Fibroblast of the aortic adventitia (primary cell): ENCODE results near the gene DNAH17. TPM values are rescaled to one million over a fixed set of nuclear protein-coding genes. Genes with fewer than 3 reads are reported as not detected.

Experiments used
- DNase-seq: peaks from one replicate; pipeline ENCODE4 v3.0.0-alpha.2; 2010; ENCODE audit warnings: low read depth
- H3K4me3 ChIP-seq: 2 replicates; pipeline ENCODE4 v1.5.1; 2011; ENCODE audit warnings: low read depth, mild to moderate bottlenecking, control low read depth, low read length, moderate library complexity
- CTCF ChIP-seq: IDR thresholded peaks from 2 replicates; pipeline ENCODE4 v1.5.1; 2011; ENCODE audit warnings: mild to moderate bottlenecking, low read length, control low read depth, inconsistent platforms; ENCODE audit not compliant: insufficient read depth
- total RNA-seq: library from RNA; depleted of rRNA; stranded (reverse); fragments of >200 nt; gene quantifications from 2 replicates; pipeline ENCODE4 v1.2.3, GENCODE V29; 2012; ENCODE audit warnings: low replicate concordance

The DNAH17 gene
- total RNA-seq, 1 donor: not detected

- TF ChIP-seq CTCF: no peak
- no peak for DNase-seq
- no peak overlapping the region for H3K4me3 ChIP-seq
These were observed 155.0 kb downstream of the DNAH17 start for GRCh38 chr17:78422267-78422605.

DNA sequence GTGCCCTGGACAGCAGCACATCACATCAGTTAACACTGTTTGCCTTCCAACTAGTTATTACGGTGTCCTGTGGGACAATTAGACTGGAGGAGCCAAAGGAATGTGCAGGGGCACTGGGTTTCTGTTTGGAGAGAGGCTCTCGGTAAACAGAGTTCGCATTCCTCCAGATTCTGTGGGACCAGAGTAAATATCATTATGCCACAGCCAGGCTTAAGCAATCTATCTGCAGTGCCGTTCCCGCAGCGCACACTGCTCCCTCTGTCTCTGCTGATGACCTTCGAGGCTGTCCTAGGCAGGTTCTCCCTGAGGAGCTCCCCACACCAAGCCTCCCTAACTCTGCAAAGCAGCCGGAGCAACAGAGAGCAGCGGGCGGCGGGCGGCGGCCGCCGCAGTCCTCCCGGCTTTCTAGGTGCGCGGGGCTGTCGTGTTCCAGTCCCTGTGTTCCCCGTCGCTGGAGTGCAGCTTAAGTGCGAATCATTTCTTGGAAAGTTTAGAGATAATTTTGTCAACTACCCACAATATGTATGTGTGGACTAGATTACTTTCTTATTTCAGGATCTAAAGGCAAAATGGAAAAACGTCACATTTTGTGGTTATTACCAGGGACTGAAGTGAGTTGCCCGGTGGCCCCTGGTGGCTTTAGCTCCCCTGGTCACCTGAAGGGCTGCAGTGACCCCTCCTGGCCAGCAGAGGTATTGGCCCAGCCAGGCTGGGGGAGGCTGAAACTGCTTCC, 155.5 kb downstream of the DNAH17 start:
- peak; percentile 70 for DNase-seq
- H3K4me3 ChIP-seq: no peak overlapping the region
- peak; percentile 99 for TF ChIP-seq CTCF

- no peak overlapping the region for H3K4me3 ChIP-seq
- TF ChIP-seq CTCF: no peak
- DNase-seq: no peak
These were observed 156.1 kb downstream of the DNAH17 start for GRCh38 chr17:78421084-78421533.

GRCh38 chr17:78419970-78420815, 157.0 kb downstream of the DNAH17 start:
- no peak for TF ChIP-seq CTCF
- DNase-seq: peak; percentile 27
- no peak overlapping the region for H3K4me3 ChIP-seq

DNA sequence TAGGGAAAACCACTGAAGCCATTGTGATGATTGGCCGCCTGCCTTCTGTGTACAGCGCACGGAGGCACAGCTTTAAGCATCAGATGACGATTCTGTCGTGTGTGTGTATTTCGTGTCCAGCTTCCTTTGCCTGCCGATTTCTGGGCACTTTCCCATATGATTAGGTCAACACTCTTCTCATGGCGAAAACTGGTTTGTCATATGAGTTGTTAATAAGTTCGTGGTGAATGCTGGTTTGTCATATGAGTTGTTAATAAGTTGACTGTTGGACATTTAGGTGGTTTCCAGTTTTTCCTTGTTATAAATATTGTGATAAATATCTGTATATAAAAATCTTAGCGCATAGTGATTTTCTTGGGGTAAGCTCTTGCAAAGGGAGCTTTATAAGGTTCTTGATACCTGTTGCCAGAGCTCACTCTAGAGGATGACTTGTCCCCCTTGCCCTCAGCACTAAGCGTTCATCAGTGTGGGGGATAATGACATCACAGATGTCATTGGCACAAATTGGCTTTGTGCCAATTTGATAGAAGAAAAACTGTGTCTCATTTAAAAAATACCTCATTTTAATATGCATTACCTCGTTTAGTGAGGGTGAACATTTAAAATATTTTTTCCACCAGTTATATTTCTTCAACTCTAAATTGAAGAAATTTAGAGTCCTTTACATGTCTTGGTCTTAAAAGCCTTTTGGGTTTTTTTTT, 158.7 kb downstream of the DNAH17 start:
- H3K4me3 ChIP-seq: no peak overlapping the region
- no peak for TF ChIP-seq CTCF
- no peak for DNase-seq

DNA sequence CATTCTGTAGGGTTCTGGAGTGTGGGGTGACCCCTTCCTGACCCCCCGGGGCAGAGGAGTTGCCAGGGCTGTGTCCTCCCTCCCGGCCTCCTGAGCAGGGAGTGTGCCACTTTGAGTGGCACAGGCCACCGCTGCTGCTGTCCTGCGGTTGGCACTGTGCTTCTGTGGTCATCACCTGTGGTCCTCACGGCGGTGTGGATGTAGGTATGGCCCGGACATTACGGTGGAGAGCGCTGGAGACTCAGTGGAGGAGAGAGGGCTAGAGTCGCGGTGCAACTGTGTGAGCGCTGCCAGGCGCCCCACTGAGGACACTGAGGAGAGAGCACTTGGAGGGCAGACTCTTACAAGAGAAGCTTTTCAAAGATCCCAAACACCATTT, 159.7 kb downstream of the DNAH17 start:
- no peak for TF ChIP-seq CTCF
- no peak for DNase-seq
- no peak overlapping the region for H3K4me3 ChIP-seq
